ENCODE results near the gene FAM117A. TPM values are rescaled to one million over a fixed set of nuclear protein-coding genes. Genes with fewer than 3 reads are reported as not detected.

The FAM117A gene
- total RNA-seq, 1 donor from 2014 or later: 21.0 TPM

DNA sequence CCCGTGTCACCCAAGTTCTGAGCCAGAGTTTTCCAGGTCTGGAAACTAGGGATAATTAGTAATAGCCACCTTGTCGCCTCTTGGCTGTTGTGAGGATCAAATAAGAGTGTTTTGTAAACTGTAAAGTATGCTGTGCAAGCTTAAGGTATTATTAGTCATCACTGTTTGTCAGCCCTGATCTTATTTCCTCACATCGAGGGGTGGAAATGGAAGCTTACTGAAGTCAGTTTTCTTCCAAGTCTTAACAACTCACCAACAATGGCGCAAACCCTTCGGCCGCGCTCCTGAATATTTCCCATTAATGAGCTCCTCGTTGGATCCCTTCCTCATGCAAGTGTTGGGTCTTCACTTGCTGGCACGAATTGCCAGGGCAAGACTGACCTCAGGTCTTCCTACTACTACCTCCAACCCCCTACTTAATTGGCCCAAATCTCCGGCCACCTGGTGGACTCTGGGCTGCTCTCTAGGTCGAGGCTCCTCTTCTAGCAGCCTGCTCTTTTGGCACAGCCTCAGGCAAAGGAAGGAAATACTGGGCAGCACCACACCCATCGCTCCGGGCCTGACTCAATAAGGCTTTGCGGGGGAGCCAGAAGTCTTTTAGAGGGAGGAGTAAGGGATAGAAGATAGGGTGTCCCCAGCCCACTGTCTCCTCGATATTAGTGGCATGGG lies 55.3 kb downstream of the FAM117A start:
- peak; percentile 38 for DNase-seq (ENCODE audit: low read depth)

DNA sequence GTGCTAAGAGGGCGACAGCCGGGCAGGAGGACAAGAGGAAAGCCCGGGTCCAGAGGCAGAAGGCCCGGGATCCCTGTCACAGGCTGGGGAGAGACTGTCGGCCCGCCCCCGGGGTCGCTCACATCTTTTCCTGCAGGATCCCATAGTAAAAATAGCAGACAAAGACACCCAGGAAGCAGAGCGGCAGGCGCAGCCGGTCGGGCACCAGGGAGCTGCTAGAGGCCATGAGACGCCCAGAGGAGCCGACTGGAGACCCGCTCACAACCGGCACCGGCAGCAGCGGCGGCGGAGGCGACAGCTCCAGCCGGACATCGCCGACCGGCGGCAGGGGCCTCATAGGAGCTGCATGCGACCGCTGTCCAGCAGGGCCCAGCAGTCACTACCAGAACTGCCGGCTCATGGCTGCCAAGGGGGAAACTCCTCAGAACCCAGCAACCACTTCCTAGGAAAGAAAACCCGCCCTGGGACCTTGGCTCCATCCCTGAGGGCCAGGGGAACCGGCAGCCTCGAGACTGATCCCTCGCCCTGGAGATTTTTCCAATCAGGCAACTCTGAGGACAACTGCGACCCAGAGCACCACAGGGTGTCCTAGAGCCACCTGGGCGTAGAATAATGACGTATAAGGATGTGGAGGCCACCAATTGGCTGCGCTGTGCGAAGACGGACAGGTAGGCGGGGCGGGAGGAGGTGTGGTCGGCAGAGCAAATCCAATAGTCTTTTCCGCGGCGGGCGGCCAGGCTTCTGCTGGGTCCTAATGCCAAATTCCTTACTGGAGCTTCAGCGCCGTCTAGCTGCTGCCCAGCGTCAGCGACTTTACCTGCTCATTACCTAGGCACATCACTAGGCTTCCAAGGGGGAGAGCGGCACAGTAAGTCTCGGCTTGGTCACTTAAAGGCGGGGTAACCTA lies 56.1 kb downstream of the FAM117A start, which contains the start of gene SLC35B1:
SLC35B1 (minus strand) TSS at position 357 of the 907 bp plus-strand sequence; CDS start at position 226, 131 bp downstream.
- DNase-seq (ENCODE audit: low read depth): peak; percentile 99

DNA sequence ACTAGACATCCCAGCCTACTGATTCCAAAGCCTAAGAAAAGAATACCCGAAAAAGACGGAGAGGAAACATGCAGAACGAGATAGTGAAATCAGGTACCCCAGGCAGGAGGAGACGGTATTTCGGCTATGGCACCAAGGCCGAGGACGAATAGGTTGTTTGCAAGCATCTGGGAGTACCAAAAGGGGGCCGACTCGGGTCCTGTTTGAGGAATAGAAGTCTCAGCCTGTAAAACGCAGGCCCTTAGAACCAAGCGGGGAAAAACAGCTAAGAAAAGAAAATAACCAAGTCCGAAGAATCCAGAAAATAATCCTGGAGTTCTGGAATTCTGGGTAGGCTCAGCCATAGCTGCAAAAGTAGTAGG lies 56.7 kb downstream of the FAM117A start:
- no peak for DNase-seq (ENCODE audit: low read depth)

DNA sequence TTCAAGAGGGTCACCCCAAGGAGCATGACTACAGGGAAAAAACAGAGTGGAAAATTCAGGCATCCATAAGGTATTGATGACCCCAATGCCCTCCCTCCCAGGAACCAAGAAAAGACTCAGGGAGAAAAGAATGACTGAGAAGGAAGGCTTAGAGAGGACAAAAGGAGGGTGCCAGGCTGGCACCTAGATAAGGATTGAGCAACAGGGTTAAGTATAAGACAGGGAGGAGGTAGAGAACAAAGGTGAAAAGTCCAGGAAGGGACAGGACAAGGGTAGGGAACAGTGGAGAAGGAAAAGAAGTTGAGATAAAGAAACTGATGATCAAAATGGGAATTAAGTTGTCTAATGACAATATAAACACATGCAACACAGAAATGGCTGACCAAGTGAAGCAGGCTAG lies 58.7 kb downstream of the FAM117A start:
- DNase-seq (ENCODE audit: low read depth): no peak

DNA sequence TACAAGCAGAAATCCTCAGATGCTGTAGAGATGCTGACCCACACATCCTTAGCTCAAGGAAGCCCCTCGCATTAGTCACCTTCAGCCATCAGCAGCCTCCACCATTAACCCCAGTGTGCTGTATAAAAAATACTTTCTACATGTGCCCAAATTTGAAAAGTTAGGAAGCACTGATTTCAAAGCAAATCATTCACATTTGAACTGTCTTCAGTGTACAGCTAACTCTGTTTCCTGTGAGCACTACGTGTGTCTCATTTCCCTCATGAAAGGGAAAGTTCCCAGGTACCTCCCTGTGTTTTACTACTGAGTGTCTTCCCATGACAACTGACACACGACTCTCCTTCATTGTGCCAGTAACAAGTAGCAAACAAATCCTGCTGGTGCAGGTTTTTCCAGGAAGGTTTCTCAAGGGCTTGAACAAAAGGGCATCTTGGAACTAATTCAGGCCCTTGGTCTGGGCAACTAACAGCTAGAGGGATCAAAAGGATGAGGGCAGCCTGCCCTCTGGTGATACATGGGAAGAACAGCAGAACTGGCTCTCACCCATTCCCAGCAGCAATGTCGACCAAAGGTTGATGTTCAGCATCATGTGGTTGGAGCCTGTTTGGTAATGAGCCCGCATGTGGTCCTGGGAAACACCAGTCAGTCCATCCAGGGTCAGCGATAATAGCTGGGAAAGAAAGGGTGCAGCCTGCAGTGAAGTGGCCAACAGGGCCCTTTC lies 60.2 kb downstream of the FAM117A start:
- DNase-seq (ENCODE audit: low read depth): peak; percentile 54

DNA sequence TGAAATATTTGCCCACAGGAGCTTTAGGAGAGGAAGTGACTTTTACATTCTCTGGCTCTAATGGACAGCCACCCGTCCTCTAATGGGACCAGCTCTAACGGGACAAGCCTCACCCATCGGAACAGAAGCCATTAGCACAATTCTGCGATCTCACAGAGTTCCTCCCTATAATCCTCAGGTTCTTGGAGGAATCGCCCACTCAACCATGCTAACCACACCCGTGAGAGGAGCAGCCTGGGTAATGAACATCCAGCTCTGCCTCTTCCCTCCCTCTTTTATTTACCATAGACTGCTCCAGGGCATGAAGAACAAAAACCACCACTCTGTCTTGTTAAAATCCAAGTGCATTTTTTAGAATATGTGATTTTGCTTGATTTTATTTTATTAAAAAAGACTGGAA lies 63.0 kb downstream of the FAM117A start:
- DNase-seq (ENCODE audit: low read depth): no peak

DNA sequence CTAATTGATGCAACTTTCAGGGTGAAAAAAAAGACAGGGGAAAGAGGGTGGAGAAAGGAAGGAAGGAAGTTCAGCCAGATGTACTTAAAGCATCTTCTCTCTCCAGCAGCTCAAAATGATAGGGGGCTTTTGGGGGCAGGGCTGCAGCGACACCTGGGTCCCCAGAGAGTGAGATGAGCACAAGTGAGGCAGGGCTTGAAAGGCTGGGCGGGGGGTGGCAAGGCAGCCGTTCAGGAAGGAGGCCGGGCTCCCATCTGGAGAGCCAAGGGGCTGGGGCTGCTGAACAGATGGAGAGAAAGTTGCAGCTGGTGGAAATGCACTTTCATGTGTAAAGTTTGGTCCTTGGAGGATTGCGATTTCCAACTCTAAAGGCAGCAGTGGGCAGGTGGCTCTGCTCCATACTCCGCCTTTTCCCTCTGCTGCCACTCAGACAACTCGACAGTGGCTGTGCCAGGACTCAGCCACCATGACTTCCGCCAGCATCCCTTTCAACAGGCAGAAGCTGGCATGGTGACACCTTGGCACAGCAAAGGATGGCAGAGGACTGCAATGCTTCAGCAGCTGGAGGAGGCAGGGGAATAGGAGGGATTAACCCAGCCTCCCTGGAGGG lies 63.9 kb downstream of the FAM117A start:
- no peak for DNase-seq (ENCODE audit: low read depth)

DNA sequence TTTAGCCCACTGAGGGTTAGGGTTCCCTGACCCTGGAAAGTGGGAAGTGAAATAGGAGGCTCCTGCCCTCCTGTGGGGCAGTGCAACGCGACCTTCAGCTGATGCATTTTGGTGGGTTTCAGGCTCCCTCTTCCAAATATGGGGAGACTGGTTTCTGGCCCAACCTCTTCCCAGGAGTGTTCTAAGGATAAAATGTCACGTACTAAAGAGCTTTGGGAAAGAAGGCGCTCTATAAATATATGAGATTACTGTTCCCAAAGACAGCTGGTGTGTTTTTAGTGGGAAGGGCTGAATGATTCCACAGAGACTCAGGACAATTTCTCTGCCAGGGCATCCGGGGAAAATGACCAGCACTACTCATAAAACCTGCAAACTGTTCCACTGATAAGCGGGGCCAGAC lies 65.9 kb downstream of the FAM117A start:
- DNase-seq (ENCODE audit: low read depth): peak; percentile 83

DNA sequence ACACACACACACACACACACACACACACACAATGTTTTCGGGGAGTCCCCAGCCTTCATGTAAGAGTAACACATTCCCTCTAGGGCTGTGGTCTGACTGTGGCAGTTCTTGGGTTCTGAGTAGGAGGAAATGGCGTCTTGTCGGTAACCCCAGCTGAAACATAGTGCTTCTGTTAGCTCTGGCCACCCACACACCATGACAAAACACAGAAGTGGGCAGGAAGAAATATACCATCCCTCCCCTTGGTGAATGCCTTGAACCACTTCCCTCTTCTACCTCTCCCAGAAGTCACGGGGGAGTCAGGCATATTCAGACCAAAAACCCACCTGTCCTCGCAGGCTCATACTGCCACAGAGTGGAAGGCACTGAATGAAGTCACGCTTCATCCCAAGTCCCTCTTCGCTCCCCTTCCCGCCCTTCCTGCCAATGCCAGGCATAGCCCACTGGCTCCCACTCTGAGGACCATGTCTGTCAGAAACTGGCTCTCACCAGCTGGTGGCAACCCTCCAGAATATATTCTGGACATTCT lies 67.6 kb downstream of the FAM117A start:
- no peak for DNase-seq (ENCODE audit: low read depth)

DNA sequence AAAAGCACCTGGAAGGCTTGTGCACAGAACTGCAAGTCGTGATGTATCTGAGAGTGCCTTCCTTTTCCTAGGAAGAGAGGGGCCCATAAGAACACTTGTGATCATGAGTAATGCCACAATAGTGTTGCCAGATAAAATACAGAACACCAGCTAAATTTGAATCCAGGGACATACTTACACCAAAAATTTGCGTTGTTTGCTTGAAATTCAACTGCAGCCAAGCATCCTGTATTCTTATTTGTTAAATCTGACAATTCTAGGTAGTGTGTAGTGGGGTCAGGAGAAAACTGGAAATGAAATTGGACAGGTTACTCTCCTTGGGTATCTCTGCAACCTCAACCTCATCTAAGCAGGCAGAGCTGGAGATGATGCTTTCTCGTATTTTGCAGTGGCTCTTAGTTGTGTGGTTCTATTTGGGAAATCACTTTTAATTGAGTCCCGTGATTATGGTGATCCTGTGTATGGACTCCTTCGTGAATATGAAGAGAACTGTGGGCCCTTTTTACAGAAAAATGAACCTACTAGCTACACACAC lies 68.2 kb downstream of the FAM117A start:
- DNase-seq (ENCODE audit: low read depth): no peak

DNA sequence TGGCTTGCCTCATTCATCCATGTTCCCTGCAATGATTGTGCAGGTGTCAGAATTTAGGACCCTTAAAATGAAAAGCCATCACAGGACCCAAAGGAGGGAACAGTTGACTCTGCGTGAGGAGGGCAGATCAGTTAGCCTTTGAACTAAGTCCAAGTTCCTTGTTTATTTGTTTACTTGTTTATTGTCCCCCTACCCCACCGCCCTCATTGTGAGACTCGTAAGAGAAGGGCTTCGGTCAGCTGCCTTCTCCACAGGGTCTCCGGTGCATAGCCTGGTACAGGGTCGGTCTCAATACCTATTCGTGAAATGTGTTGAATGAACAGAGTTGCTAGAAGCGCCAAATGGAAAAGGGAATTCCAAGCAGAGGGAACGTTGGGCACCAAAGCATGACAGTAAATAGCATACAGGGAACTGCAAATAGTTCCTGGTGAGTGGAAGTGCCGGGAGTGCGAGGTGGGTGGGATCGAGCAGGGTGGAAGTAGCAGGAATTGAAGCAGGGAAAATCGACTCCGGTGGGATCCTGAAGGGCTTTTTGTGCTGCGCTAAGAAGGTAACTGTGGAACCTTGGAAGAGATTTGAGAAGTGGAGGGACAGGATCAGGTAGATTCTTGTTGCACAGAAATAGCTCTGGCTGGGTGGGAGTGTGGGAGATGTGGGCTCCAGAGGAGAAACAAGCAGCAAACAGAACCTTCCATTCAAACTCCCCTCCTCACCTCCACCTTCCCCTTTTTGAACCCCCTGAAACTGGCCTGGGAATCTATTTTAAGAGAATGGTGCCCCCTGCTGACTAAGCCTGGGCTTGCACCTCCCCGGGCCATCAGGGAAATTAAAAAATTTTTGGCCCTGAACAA lies 68.9 kb downstream of the FAM117A start:
- DNase-seq (ENCODE audit: low read depth): peak; percentile 36

DNA sequence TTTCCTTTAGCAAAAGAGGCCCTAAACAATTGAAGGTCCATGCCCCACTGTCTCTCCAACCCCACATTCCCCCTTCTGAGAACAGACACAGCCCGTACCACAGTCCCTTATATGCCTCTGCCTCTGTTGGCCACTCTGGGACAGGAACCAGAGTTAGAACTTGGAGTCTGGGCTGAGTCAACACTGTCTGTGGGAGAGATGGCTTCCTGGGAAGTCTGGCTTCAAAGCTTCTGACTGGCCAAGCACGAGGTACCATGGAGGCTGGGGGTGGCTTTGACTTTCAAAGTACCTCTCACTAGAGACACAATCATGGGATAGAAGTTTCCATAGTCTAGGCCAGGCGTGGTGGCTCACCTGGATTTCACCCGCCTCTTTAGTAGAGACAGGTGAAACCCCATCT lies 71.2 kb downstream of the FAM117A start:
- no peak for DNase-seq (ENCODE audit: low read depth)

DNA sequence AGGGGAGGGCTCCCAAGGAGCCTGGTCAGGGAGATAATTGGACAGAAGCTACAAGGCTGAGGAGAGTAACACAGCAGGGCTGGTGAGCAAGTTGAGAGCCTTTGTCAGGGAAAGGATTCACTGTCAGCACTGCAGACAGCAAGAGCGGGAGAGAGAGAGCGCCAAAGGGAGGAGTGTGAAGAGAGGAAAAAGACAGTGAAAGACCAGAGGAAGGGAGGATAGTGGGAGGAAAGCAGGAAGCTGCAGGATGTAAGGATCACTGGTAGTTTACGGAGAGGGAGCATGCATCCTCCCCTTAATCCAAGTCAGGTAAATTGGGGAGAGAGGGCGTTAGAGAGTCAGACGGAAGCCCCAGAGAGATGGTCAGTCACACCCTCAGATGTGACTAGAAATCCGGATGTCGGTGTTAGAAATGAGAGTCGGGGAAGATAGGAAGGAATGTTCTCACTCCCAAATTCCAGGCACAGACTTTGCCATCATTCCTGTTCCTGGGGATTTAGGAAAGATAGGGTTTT lies 72.2 kb downstream of the FAM117A start:
- DNase-seq (ENCODE audit: low read depth): no peak

DNA sequence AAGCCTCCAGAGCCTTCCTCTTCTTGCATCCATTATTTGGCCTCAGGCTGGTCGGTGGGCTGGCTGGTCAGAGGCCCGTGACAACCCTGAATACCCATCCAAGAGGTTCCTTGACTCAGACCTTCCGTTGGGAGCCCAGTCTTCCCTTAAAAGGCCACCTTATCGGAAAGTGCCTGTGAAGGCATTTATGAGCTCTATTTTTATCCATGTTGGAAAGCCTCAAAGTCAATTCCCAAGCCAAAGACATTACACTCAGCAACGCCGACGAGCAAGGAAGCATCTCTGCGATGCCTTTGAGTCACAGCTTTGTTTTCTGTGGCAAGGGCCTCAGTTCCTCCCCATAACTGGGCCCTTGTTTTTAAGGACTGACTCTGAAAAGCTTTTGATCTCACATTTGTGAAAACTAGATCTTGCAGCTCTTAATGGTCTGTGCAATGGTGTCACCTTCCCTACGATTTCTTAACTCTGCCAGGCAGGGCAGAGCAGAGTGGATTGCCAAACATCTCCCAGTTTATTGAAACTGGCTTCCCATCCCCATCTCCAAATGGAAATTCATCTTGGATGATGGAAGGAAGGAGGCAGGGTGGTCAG lies 72.8 kb downstream of the FAM117A start:
- DNase-seq (ENCODE audit: low read depth): peak; percentile 74

DNA sequence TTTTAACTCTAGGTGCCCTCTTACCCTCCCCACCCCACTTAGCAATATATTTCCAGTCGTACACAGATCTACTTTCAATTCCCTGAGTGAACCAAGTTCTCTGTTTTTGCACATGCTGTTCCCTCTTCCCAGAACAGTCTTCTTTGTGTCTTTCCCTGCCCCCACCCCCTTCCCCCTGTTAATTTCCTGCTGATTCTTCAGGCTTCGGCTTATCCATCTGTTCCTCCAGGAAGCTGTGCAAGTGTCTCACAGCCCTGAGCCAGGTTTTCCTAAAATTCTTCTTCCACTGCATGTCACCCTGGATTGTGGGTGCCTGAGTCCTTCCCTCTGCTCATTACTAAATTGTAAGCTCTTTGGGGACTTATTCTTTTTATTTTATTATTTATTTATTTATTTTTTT lies 73.7 kb downstream of the FAM117A start:
- no peak for DNase-seq (ENCODE audit: low read depth)

DNA sequence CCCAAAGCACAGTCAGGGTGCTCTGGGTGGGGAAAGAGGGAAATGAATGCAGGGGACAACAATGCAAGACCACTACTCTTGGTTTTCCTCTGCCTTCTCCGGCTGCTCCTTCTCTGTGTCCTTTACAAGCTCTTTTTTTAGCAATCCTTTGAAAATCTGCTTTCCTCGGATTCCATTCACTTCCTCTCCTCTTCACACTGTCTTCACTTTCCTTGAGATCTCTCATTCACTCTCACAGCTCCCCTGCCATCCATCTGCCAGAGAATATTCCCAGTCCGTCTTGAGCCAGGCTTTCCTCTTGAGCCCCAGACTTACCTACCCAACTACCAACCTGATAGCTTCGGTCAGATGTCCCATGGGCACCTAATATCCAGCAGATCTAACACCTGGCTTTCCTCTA lies 75.1 kb downstream of the FAM117A start:
- DNase-seq (ENCODE audit: low read depth): no peak

DNA sequence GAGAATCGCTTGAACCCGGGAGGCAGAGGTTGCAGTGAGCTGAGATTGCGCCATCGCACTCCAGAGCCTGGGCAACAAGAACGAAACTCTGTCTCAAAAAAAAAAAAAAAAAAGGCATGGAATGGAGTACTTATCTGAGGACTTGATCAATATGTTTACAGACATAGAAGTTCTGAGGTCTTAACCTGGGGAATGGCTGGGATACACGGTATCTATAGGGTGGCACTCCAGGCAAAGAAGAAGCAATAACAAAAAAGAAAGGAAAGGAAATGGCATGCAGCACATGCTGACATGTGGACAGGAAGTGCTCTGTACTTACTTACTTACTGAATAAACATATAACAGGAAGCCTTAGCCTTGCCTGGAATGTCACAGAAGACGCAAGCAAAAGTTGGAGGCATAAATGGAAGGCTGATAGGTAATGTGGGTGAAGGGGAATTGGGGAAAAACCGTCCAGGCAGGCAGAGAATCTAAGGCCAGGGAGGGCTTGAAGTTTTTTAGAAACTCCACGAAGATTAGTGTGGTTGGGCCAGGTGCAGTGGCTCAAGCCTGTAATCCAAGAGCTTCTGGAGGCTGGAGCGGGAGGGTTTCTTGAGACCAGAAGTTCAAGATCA lies 75.9 kb downstream of the FAM117A start:
- no peak for DNase-seq (ENCODE audit: low read depth)

DNA sequence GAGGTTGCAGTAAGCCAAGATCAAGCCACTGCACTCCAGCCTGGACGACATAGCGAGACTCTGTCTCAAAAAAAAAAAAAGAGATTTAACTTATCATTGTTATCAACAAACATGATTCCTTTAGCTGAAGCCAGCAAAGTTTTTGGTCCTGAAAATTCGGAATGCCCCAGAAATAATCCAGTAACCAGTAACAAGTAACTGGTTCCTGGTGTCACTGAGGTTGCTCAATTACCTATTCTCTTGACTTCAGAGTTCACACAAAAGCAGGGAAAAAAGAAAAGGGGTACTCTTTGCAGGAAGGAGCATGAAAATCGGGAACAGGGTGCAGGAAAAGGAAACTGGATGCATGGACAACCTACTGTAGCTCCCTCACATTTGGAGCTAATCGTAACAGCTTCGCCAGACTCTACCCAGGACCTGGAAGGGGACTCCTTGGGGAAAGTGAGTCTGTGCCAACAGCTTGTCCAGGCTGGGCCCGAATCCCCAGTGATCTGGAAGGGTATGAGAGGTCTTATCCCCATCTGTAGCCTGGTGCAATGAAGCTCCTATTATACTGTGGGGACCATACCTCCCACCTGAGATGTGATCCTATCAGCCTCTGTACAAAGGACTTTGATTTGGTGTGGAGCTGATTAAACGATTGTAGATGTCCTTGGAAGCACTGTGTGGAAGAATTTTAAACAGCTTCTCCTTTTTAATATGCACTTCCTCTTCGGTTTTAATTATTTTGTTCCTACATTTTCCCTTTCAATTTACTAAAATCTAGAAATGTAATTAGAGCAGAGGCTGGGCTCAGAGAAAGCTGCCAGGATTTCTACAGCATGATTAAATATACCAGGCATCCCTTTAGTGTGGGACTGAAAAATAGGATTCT lies 82.6 kb downstream of the FAM117A start:
- no peak for DNase-seq (ENCODE audit: low read depth)
